ENCODE measurements around the gene RAPGEF2.
"Not testable (repeated sequence)": the region's sequence is repeated elsewhere in the genome, so short reads cannot be mapped to it uniquely, and the experiment has no call there.

Gene RAPGEF2

DNA sequence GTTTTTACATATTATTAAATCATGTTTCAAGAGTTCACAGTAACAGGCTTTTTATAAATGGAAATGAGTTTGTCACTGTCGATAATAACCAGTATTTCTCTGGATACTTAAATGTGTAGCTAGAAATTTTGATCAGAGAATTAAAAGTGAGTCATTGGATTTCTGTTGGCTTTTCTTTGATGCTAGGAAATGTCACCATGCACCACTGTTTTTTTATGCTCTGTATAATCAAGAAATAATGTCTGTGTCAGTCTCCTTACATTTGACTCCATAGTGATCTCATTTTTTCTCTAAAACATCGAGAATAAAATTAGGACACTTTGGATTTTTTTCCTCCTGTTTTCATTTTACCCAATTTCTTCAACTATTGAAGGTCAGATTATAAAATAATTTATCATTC lies 234.2 kb downstream of the RAPGEF2 start:
- DNase-seq: no peak

DNA sequence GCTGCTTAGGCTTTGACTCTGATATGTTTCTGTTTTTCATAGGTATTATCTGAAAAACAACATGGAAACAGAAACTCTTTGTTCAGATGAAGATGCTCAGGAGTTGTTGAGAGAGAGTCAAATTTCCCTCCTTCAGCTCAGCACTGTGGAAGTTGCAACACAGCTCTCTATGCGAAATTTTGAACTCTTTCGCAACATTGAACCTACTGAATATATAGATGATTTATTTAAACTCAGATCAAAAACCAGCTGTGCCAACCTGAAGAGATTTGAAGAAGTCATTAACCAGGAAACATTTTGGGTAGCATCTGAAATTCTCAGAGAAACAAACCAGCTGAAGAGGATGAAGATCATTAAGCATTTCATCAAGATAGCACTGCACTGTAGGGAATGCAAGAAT lies 238.6 kb downstream of the RAPGEF2 start:
- no peak for DNase-seq

DNA sequence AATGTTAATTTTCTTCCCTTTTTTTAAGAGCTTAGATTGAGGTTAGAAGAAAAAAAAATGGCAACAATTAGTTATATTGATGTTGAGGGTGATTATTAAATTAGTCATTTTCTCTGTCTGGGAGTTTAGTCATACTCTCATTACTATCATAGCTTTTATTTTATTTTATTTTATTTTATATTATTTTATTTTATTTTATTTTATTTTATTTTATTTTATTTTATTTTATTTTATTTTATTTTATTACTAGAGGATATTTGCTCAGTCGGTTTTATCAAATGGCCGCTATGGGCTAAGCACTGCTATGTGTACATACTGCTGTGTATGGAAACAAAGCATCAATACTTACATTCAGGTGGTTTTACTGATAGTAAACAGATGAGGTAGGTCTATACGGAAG lies 239.5 kb downstream of the RAPGEF2 start:
- DNase-seq: no peak

DNA sequence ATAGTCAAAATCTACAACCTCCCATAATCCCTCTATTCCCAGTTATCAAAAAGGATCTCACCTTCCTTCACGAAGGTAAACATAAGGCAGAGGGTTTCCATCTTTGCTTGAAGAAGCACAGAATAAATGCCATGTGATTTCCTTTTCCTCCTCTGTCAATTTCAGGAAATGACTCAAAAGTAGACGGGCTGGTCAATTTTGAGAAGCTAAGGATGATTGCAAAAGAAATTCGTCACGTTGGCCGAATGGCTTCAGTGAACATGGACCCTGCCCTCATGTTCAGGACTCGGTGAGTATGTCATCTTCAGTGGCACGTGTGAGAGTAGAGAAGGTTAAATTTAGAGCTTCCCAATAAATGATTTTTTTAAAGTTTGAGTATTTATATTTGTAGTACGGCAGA lies 240.2 kb downstream of the RAPGEF2 start:
- no peak for DNase-seq

DNA sequence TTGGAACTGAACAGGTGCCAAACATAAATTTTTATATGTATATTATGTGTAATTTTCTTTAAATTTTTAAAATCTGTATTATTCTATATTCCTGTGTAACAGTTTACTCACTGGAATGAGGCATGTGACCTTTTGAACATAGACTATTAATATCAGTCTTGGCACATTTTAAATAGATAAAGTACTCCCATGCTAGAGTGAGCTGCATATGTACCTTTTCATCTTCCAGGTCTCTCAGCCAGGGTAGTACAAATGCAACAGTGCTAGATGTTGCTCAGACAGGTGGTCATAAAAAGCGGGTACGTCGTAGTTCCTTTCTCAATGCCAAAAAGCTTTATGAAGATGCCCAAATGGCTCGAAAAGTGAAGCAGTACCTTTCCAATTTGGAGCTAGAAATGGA lies 242.0 kb downstream of the RAPGEF2 start:
- no peak for DNase-seq

DNA sequence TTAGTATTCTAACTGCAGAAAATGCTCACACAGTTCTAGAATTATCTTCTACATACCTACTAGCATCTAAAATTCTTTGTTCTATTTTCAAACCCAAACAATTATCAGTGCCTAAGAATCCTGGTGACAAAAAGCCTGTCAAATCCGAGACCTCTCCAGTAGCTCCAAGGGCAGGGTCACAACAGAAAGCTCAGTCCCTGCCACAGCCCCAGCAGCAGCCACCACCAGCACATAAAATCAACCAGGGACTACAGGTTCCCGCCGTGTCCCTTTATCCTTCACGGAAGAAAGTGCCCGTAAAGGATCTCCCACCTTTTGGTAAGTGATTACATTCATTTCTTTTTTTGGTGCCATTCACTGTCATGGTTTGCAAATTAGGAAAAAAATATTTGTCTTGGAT lies 243.8 kb downstream of the RAPGEF2 start:
- DNase-seq: no peak

DNA sequence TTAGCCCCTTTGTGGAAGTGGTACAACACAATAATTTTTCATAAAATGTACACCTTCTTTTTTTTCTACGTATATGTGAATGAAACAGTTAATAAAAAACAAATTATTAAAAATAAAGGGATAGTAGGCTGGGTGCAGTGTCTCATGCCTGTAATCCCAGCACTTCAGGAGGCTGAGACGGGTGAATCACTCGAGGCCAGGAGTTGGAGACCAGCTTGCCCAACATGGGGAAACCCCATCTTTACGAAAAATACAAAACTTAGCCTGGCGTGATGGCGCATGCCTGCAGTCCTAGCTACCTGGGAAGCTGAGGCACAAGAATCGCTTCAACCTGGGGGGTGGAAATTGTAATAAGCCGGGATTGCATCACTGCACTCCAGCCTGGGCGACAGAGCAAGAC lies 244.9 kb downstream of the RAPGEF2 start:
- no peak for DNase-seq

DNA sequence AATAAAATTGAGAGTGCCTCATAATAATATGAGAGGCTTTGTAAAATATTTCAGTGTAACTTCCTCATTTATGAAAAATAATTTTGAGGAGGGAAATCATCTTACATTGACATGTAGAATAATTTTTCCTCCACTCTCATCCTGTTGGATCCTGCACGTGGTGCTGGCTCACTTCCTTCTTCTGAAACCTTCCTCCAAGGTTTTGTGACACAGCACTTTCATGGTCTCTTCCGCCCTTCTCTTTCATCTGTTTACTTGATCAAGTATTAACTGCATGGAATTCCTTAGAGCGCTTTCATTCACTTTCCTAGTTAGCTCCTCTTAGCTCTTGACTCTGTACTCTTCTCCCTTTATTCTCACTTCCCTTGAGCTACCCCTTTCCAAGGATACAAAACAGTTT lies 246.5 kb downstream of the RAPGEF2 start:
- no peak for DNase-seq

DNA sequence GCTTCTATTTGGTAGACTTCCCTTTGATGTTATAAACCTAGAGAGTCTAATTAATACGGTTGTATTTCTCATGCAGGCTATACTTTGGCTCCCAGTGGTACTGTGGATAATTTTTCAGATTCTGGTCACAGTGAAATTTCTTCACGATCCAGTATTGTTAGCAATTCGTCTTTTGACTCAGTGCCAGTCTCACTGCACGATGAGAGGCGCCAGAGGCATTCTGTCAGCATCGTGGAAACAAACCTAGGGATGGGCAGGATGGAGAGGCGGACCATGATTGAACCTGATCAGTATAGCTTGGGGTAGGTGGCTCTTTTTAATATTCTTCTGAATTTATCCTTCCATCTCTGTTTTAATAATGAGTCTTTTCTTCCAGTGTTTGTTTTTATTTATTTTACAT lies 249.7 kb downstream of the RAPGEF2 start:
- no peak for DNase-seq

DNA sequence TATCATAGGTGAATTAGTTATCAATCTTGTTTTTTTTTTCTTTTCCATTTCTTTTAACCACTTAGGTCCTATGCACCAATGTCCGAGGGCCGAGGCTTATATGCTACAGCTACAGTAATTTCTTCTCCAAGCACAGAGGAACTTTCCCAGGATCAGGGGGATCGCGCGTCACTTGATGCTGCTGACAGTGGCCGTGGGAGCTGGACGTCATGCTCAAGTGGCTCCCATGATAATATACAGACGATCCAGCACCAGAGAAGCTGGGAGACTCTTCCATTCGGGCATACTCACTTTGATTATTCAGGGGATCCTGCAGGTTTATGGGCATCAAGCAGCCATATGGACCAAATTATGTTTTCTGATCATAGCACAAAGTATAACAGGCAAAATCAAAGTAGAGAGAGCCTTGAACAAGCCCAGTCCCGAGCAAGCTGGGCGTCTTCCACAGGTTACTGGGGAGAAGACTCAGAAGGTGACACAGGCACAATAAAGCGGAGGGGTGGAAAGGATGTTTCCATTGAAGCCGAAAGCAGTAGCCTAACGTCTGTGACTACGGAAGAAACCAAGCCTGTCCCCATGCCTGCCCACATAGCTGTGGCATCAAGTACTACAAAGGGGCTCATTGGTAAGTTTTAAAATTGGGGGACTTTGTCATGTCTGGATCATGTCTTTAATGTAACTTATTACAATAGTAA lies 250.7 kb downstream of the RAPGEF2 start:
- no peak for DNase-seq

DNA sequence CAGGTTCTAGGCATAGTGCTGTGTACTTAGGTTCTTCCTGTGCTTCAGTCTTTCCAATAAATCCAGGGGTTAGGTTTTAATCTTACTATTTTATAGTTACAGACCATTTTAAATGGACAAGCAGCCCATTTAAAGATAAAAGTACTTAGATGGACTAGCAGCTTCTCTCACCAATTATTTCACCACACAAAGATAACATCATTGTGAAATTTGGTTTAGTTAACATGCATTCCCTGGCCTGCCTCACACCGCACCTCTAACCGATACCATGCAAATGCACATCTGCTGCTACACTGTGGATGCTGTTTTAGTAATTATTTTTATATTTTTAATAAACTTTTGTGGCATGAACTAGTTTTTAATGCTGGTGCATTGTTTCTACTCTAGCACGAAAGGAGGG lies 252.6 kb downstream of the RAPGEF2 start:
- DNase-seq: no peak

DNA sequence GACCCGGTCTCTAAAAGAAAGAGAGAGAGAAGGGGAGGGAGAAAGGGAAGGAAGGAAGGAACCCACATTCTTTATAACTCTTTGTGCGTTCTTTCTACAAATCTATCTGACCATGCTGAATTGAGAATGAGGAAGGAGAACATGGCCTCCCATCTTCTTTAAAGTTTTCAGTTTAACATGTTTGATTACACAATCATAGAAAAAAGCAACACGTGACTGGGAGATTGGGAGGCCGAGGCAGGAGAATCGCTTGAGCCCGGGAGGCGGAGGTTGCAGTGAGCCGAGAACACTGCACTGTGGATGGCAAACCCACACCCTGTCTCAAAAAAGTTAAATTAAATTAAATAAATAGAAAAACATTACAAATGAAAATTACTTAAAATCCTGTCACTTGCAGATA lies 254.5 kb downstream of the RAPGEF2 start:
- DNase-seq: no peak

DNA sequence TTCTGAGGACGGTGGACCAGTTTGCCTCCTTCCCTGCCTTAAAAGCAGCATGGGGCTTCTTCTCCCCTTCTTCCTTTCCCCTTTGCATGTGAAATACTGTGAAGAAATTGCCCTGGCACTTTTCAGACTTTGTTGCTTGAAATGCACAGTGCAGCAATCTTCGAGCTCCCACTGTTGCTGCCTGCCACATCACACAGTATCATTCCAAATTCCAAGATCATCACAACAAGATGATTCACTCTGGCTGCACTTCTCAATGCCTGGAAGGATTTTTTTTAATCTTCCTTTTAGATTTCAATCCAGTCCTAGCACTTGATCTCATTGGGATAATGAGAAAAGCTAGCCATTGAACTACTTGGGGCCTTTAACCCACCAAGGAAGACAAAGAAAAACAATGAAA lies 255.3 kb downstream of the RAPGEF2 start:
- DNase-seq: no peak

DNA sequence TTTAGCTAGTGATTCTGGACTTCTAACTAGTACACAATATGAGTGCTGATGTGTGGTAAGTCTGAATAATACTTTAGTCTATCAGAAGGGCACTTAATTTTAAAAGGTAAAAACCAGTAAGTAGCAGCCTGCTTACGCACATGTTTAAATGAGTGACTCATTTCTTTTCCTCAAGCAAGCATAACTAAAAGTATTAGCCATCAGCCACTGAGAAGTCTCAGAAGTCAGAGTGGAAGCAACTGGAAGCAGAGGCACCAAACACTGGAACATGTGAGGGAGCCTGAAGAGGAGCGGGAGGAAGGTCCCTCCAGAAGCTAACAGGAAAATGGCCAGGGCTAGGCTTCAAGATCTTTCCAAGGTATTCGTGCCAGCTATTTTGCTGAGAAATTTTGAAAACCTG lies 257.7 kb downstream of the RAPGEF2 start:
- no peak for DNase-seq

DNA sequence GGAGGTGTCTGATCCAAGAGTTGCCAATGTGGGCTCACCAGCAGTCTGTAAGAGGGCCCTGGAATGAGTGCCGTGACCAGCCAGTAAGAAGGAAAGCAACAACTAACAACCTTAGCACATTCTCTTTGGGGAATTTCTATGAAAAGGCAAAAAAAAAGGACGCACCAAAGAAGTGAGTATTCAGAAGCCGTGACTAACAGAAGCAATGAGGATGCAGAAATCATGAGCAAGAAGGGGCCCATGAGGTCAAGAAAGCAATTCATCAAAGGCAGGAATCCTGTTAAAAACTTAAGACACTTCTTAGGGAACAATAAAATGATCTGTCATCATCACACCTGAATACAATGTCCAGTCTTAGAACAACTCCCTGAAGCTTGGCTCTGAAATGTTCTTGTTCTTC lies 260.5 kb downstream of the RAPGEF2 start:
- DNase-seq: no peak

DNA sequence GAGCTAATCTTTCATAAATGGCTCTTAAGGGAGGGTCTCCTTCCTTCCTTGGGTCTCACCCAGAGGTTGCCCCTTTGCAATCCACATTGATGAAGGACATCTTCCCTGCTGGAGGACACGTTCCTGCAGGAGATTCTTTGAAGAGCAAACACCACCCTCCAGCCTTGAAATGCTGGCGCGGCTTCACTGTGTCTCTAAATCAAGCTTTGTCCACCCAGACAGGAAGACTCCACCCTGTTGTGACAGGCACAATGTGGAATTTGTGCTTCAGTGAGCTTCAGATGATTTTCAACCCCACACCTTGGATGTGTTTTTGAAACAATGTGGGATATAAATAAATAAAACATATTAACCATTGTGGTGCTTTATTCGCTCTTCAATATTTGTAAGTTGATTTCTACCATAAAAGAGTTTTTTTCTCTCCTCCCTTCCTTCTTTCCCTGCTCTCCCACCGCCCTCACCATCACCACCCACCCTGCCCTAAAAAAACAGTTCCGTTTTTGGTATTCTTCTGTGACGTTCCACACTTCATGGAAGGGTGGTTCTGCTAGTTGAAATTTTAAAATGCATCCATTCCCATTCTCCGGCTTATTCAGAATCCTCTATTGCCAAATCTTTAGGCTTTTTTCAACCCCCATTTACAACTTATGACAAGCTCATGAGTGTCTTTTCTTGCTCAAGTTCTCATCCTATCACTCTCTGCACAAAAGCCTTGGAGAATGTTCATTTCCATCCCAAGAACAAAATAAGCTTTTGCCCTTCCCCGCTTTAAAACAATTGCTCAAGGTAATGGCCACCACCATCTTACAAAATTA lies 264.3 kb downstream of the RAPGEF2 start:
- DNase-seq: no peak

DNA sequence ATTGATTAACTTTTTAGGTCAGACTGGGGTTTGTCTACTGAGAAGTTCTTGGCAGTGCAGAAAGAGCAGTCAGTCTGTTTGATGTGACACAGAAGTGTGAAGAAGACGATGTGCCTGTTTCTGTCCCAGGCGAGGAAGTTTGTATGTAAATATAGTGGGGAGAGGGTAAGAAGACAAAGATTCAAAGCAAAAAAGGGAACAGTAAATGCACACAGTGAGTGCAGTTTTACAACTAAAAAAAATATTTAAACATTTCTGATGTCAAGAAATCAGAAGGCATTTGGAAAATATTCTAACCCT lies 264.9 kb downstream of the RAPGEF2 start:
- no peak for DNase-seq

DNA sequence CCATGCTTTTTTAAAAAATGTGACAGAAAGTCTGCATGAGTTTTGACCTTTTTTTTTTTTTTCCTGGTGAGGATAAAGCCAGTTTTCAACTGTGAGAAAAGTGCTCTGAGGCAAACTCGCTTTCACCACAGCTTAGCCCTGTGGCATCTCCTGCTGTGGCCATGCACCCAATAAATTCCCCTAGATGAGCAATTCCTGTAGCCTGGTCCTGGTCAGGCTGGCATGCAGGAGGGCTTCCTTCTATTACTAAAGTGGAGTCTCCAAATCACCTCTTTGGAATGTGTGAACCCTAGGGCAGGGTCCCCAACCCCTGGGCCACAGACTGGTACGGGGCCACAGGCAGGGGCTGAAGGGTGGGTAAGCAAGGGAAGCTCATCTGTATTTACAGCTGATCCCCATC lies 265.4 kb downstream of the RAPGEF2 start:
- DNase-seq: no peak

DNA sequence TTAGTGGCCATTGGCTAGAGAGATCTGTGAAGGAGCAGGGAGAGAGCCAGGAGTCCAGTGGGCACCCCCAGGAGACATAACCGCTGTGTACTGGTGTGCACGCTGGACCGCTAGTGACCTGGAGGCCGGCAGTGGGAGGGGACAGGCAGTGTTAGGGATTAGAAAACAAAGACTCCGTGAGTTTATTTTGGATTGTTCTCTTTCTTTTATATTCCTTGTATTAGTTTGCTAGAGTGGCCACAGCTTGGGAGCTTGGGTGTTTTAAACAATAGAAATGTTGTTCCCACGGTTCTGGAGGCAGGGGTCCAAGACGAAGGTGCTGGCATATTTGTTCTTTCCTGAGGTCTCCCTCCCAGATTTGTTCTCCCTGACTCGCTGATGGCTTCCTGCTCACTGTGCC lies 266.4 kb downstream of the RAPGEF2 start:
- no peak for DNase-seq

DNA sequence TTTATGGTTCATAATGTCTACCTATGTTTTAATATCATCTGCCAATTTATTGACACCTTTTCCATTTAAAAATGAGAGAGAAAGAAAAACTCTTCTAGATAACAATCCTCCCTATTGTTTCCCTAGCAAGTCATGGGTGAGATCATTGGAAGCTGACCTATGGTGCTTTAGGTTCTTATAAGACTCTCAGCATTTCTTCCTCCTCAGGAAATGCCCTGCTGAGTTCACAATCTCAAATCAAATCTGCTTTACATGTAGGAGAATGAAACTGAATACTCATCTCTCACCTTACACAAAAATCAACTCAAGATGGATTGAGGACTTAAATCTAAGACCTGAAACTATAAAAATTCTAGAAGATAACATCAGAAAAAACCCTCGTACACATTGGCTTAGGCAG lies 267.4 kb downstream of the RAPGEF2 start:
- no peak for DNase-seq

DNA sequence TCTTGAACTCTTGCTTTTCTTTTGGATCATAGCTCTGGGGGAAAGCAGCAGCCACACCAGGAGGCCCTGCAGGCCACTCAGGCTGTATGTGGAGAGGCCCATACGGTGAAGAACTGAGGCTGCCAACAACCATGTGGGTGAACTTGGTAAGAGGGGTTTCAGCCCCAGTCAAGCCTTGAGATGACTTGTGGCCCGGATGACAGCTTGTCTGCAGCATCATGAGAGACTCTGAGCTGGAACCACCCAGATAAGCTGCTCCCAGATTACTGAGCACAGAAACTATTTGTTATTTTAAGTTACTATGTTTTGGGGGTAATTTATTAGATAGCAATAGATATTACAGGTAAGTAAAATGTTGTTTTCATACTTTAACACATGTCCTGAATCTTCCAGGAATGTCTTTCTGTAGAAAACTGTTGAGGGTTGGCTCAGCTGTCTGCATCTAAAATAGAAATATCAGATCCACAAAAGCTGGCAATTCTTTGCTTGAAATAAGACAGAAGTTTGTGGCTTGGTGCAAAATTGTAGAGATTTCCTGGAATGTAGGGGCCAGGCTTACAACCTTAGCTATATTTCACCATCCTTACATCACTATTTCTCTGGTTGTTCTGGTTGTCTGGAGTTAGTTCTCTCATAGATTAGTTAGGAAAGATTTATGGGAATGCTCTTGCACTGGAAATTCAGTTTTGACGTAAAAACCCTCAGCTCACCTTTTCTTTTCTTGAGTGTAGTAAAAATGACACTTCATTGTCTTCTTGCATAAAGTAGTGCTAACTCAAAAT lies 272.1 kb downstream of the RAPGEF2 start:
- no peak for DNase-seq

DNA sequence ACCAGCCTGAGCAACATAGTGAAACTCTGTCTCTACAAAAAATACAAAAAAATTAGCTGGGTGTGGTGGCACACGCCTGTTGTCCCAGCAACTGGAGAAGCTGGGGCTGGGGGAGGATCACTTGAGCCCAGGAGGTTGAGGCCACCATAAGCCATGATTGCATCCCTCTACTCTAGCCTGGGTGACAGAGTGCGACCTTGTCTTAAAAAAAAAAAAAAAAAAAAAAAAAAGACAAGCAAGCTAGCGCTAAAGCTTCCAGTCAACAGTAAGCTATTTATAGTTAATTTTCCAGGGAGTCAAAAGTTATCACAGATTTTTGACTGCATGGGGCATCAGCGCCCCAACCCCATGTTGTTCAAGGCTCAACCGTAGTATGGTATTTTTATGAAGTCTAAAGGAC lies 273.4 kb downstream of the RAPGEF2 start:
- no peak for DNase-seq

DNA sequence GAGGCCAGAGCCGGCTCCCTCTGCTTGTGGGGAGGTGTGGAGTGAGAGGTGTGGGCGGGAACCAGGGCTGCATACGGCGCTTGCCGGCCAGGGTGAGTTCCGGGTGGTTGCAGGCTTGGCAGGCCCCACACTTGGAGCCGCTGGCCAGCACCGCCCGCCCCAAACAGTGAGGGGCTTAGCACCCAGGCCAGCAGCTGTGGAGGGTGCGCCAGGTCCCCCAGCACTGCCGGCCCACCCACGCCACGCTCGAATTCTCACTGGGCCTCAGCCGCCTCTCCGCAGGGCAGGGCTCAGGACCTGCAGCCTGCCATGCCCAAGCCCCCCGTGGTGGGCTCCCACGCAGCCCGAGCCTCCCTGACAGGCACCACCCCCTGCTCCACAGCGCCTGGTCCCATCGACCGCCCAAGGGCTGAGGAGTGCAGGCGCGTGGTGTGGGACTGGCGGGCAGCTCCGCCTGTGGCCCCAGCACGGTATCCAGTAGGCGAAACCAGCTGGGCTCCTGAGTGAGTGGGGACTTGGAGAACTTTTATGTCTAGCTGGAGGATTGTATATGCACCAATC lies 275.3 kb downstream of the RAPGEF2 start:
- DNase-seq: no peak

DNA sequence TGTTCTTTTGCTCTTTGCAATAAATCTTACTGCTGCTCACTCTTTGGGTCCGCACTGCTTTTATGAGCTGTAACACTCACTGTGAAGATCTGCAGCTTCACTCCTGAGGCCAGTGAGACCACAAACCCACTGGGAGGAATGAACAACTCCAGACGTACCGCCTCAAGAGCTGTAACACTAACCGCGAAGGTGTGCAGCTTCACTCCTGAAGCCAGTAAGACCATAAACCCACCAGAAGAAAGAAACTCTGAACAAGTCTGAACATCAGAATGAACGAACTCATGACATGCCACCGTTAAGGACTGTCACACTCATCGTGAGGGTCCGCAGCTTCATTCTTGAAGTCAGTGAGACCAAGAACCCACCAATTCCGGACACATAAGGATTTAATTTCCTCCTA lies 276.2 kb downstream of the RAPGEF2 start:
- DNase-seq: not testable (repeated sequence)

Data from NCI-H2171 treated with DMSO at 0.1 percent for 48 hours (cell line).